Heart left ventricle (tissue), 13 donors: Measurements from ENCODE around the gene TMEM132D.

Source experiments
- POLR2A ChIP-seq, 2 donors: fragments of 450-650 bp; IDR thresholded peaks; one replicate each; pipeline ENCODE4 v1.6.1; 2017; ENCODE audit warnings: antibody characterized with exemption in 2 of 2, mild to moderate bottlenecking in 2 of 2, moderate library complexity in 2 of 2
- TF ChIP-seq, protein P1 (sequence below), 12 donors: fragments of 200-600 bp; sonication (generic) in 4 of 12; IDR thresholded peaks; one replicate each; pipeline versions ENCODE4 v1.5.0 to v1.8.0; 2018 to 2022; ENCODE audit warnings: antibody characterized with exemption in 12 of 12, mild to moderate bottlenecking in 5 of 12
- donor health status: ischemic (EF 13 %, LVEDD 7.1; RV severe dilation, severe dysfunction).
- donor health status: DM: no; HTN: yes; CAD: no.
- donor health status: DM: no; HTN: no; CAD: no.
- donor health status: ischemic (EF 25% LVEDD 6.9; RV normal size, moderate dysfunction).
- donor health status: ischemic (EF 25% LVEDD 5.7; RV mildly dilated, moderate dysfunction).
- donor health status: ischemic (EF 35%, LVEDD 5.7; RV mildly dilated, moderate dysfunction).
- donor health status: nonischemic (EF 11% LVEDD 7.7; RV severe dilation, severe dysfunction).
- donor health status: DM: yes; HTN: yes; CAD: no.
- donor health status: PGD.
- donor health status: ischemic (EF 29% LVEDD 5.4; RV normal size, mild dysfunction).
- donor health status: nonischemic (EF 23%, LVEDD 6.1; RV moderate dilation, normal function).

DNA sequence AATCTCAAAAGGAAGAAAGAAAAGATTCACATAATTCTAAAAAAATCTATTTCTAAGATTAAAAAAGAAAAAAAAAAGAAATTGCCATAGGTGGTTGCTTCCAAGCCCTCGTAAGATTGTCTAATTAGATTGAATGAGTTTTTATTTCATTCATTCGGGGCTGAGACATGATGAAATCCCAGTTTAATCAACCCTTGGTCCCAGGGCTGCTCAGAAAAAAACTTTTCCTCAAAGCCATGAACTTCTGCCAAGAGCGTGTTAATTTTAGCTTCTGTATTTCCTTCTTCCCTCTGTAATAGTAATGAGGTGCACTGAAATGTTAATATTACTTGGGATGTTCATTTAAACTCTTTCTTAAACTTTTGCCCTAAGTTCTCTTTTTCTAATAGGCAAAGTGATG lies 62.6 kb downstream of the TMEM132D start:
- no peak for TF ChIP-seq POLR2A (IDR thresholded peaks at IDR 0.05)
- TF ChIP-seq, protein P1, sequence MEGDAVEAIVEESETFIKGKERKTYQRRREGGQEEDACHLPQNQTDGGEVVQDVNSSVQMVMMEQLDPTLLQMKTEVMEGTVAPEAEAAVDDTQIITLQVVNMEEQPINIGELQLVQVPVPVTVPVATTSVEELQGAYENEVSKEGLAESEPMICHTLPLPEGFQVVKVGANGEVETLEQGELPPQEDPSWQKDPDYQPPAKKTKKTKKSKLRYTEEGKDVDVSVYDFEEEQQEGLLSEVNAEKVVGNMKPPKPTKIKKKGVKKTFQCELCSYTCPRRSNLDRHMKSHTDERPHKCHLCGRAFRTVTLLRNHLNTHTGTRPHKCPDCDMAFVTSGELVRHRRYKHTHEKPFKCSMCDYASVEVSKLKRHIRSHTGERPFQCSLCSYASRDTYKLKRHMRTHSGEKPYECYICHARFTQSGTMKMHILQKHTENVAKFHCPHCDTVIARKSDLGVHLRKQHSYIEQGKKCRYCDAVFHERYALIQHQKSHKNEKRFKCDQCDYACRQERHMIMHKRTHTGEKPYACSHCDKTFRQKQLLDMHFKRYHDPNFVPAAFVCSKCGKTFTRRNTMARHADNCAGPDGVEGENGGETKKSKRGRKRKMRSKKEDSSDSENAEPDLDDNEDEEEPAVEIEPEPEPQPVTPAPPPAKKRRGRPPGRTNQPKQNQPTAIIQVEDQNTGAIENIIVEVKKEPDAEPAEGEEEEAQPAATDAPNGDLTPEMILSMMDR (IDR thresholded peaks at IDR 0.05), result no peak
